ENCODE measurements around the gene BAIAP3.

The BAIAP3 gene

DNA sequence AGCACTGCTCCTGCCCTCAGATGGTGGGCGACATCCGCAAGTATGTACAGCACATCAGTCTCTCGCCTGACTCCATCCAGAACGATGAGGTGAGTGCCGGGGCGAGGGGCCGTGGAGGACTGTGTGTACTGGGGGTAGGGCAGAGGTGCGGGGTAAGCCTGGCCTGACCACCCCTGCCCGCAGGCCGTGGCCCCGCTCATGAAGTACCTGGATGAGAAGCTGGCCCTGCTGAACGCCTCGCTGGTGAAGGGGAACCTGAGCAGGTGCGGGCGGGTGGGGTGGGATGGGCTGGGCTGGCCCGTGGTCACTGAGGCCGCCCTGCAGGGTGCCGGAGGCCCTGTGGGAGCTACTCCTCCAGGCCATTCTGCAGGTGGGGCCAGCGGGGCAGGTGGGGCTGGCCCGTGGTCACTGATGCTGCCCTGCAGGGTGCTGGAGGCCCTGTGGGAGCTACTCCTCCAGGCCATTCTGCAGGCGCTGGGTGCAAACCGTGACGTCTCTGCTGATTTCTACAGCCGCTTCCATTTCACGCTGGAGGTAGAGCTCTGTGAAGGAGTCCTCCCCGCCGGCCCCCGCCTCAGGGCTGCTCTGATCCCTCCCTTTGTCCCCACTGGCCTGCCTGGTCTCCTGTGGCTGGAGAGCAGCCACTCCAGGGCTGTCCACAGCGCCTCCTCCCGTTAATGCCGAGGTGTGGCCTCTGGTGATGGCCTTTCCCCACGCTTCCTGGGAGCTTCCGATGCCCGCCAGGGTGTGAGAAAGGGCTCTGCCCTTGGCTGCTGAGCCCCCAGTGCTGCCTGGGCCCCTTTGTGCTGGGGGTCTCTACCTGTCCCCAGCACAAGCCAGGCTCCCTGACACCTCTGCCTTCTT is 13.2 kb downstream of the BAIAP3 start:
- peaks cover 13% of the 10 kb centered on the region; the same call in 1 of the 2 replicates for H3K27me3 ChIP-seq (ENCODE audit: insufficient read depth, low read depth)

DNA sequence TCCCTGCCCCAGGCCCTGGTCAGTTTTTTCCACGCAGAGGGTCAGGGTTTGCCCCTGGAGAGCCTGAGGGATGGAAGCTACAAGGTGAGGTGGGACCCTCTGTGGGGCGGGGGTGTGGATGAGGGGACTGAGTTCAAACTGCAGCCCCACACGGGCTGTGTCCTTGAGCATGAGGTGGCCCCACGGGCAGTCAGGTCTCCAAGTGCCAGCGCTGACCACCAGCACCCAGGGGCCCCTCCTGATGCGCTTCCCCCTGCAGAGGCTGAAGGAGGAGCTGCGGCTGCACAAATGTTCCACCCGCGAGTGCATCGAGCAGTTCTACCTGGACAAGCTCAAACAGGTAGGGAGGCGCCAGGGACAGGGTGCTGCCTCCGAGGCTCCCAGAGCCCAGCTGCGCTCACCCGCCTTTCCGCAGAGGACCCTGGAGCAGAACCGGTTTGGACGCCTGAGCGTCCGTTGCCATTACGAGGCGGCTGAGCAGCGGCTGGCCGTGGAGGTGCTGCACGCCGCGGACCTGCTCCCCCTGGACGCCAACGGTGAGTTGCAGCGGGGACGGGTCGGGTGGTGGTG is 13.9 kb downstream of the BAIAP3 start:
- no peaks in the 10 kb centered on the region for H4K20me1 ChIP-seq (ENCODE audit: insufficient read depth)

More for the DNA sequence above, 13.2 kb downstream of the BAIAP3 start:
- Histone ChIP-seq H3K4me3 (IDR thresholded peaks at IDR 0.05; ENCODE audit: insufficient read depth, low read depth, low read length) (no peak overlapping the region), H3K9ac (no peak overlapping the region), H3K79me2 (ENCODE audit: insufficient read depth, low read depth) (no peaks in the 10 kb centered on the region; the same call in 1 of the 2 replicates), H3K4me1 (ENCODE audit: low read depth, poor library complexity, severe bottlenecking) (peaks cover 25% of the 10 kb centered on the region), H3K27ac (no peak overlapping the region), H3K36me3 (ENCODE audit: insufficient read depth) (no peaks in the 10 kb centered on the region), H4K20me1 (ENCODE audit: insufficient read depth) (no peaks in the 10 kb centered on the region), H2AFZ (ENCODE audit: low read depth) (no peak overlapping the region), H3K4me2 (no peak overlapping the region)
- TF ChIP-seq, protein P1, sequence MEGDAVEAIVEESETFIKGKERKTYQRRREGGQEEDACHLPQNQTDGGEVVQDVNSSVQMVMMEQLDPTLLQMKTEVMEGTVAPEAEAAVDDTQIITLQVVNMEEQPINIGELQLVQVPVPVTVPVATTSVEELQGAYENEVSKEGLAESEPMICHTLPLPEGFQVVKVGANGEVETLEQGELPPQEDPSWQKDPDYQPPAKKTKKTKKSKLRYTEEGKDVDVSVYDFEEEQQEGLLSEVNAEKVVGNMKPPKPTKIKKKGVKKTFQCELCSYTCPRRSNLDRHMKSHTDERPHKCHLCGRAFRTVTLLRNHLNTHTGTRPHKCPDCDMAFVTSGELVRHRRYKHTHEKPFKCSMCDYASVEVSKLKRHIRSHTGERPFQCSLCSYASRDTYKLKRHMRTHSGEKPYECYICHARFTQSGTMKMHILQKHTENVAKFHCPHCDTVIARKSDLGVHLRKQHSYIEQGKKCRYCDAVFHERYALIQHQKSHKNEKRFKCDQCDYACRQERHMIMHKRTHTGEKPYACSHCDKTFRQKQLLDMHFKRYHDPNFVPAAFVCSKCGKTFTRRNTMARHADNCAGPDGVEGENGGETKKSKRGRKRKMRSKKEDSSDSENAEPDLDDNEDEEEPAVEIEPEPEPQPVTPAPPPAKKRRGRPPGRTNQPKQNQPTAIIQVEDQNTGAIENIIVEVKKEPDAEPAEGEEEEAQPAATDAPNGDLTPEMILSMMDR (conservative IDR thresholded peaks at IDR 0.05; ENCODE audit: low read depth, low read length): no peak

DNA sequence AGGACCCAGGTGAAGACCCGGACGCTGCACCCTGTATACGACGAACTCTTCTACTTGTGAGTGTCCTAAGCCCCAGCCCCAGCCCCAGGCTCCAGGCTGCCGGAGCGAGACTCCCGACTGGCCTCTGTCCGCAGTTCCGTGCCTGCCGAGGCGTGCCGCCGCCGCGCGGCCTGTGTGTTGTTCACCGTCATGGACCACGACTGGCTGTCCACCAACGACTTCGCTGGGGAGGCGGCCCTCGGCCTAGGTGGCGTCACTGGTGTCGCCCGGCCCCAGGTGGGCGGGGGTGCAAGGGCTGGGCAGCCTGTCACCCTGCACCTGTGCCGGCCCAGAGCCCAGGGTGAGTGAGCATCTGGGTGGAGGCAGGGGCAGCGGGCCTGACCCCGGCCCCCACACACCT is 14.5 kb downstream of the BAIAP3 start:
- H3K4me3 ChIP-seq (IDR thresholded peaks at IDR 0.05; ENCODE audit: insufficient read depth, low read depth, low read length): no peak overlapping the region
- peaks cover 22% of the 10 kb centered on the region for H3K4me1 ChIP-seq (ENCODE audit: low read depth, poor library complexity, severe bottlenecking)
- no peaks in the 10 kb centered on the region for H3K36me3 ChIP-seq (ENCODE audit: insufficient read depth)
- TF ChIP-seq, protein P1 (conservative IDR thresholded peaks at IDR 0.05; ENCODE audit: low read depth, low read length): no peak
- no peak overlapping the region for H3K9ac ChIP-seq
- H3K27me3 ChIP-seq (ENCODE audit: insufficient read depth, low read depth): peaks cover 7% of the 10 kb centered on the region; the same call in 1 of the 2 replicates
- no peak overlapping the region for H2AFZ ChIP-seq (ENCODE audit: low read depth)
- no peaks in the 10 kb centered on the region for H4K20me1 ChIP-seq (ENCODE audit: insufficient read depth)
- H3K79me2 ChIP-seq (ENCODE audit: insufficient read depth, low read depth): peaks cover 12% of the 10 kb centered on the region; the same call in 1 of the 2 replicates
- no peak overlapping the region for H3K27ac ChIP-seq
- no peak overlapping the region for H3K4me2 ChIP-seq

More for the DNA sequence above, 13.9 kb downstream of the BAIAP3 start:
- Histone ChIP-seq H3K4me1 (ENCODE audit: low read depth, poor library complexity, severe bottlenecking) (peaks cover 18% of the 10 kb centered on the region), H3K27ac (no peak overlapping the region), H3K27me3 (ENCODE audit: insufficient read depth, low read depth) (peaks cover 7% of the 10 kb centered on the region; the same call in 1 of the 2 replicates), H3K79me2 (ENCODE audit: insufficient read depth, low read depth) (peaks cover 6% of the 10 kb centered on the region; the same call in 1 of the 2 replicates), H3K36me3 (ENCODE audit: insufficient read depth) (no peaks in the 10 kb centered on the region), H3K4me2 (no peak overlapping the region), H3K9ac (no peak overlapping the region), H3K4me3 (IDR thresholded peaks at IDR 0.05; ENCODE audit: insufficient read depth, low read depth, low read length) (no peak overlapping the region), H2AFZ (ENCODE audit: low read depth) (no peak overlapping the region)
- TF ChIP-seq, protein P1 (conservative IDR thresholded peaks at IDR 0.05; ENCODE audit: low read depth, low read length): no peak

DNA sequence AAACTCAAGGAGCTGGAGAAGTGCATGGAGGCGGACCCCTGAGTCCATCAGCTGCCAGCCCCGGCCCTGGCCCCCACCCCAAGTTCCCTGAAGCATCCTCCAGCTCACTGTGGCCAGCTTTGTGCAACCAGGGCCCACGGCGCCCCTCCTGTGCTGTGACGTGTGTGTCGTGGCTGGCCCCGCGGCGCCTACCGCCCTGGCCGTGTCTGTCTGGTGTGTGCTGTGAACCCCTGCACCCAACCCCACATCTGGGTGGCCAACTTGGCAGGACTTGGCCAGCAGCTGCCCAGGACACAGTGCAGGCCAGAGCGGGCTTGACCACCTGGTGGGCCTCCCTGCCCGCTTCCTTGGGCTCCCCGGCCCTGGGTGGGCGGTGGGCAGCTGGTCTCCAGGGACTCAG is 15.0 kb downstream of the BAIAP3 start:
- H4K20me1 ChIP-seq (ENCODE audit: insufficient read depth): no peaks in the 10 kb centered on the region
- no peak overlapping the region for H3K9ac ChIP-seq
- peaks cover 16% of the 10 kb centered on the region; the same call in 1 of the 2 replicates for H3K79me2 ChIP-seq (ENCODE audit: insufficient read depth, low read depth)
- peaks cover 22% of the 10 kb centered on the region for H3K4me1 ChIP-seq (ENCODE audit: low read depth, poor library complexity, severe bottlenecking)
- TF ChIP-seq, protein P1 (conservative IDR thresholded peaks at IDR 0.05; ENCODE audit: low read depth, low read length): no peak
- no peaks in the 10 kb centered on the region for H3K36me3 ChIP-seq (ENCODE audit: insufficient read depth)
- H3K4me3 ChIP-seq (IDR thresholded peaks at IDR 0.05; ENCODE audit: insufficient read depth, low read depth, low read length): no peak overlapping the region
- H3K27ac ChIP-seq: no peak overlapping the region
- peaks cover 7% of the 10 kb centered on the region; the same call in 1 of the 2 replicates for H3K27me3 ChIP-seq (ENCODE audit: insufficient read depth, low read depth)
- H3K4me2 ChIP-seq: no peak overlapping the region
- no peak overlapping the region for H2AFZ ChIP-seq (ENCODE audit: low read depth)

Data from KMS-11 (cell line).